ENCODE data around the gene ADD1.

The ADD1 gene

DNA sequence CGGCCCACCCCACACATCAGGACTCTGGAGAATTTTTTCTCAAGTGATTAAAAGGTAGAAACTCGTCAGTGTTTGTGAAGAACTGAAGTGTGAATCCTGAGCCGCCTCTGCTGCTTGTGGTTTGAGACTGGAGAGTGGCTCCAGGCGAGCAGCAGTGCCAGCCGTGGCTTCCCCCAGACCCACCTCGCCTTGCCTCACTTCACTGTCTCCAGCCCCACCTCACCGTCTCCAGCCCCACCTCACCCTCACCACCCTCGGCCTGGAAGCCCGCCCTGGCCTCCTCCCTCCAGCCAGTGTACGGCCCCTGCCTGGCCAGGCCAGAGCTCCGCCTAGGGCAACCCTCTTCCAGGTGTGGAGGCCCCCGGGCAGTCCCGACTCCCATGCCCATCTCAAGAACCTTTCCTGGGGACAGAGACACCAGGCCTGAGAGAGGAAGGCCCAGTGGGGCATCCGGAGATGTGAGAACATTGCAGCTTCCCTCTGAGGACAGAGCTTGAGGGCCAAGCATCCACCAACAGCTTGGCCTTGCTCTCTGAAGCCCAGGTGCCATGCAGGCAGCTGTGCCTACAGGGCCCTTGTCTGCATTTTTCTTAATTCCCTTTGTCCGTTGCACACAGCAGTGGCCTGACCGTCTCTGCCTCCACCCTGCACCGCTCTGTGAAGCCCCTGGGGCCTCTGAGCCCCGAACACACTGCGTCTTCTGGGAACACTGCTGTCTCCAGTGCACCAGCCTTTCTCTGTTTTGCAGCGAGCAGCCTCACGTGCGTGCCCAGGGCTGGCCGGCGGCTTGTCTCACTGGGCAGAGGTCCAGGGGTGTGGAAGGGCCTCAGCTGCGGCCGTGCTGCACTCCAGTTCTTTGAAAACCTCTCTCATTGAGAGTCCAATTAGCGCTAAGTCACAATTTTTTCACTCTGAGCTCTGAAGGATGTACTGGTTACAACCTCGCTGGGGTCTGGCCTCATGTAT, 37.0 kb upstream of the ADD1 start:
- DNase-seq = no peak

DNA sequence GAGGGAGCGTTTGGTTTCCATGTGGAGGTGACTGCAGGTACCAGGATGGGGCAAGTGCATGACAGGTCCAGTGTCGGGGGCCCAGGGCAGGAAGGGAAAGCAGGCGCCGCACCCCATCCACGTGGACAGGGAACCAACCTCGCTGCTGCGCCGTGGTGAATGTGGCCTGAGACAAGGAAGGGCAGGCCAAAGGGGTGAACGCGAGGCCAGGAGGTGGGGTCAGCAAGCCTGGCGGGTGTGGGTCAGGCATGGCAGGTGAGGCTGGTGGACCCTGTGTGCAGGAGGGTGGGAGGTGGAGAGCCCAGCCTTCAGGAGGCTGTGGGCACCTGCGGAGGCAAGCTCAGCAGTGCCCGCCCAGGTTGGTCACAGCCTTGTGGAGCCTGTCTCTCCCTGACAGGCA, 36.1 kb upstream of the ADD1 start:
- no peak for DNase-seq

DNA sequence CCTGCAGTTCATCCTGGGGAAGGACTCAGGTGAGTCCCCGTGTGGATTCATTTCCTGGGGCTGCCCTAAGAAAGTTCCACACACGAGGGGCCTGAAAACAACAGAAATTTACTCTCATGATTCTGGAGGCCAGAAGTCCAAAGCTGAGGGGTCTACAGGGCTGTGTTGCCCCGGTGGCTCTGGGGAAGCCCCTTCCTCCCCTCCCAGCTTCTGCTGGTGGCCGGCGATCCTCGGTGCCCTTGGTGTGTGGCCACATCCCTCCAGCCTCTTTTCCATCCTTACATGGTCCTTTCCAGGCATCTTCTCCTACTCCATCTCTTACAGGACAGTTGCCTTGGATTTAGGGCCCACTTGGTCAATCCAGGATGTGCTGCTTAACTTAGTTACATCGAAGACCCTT, 35.6 kb upstream of the ADD1 start:
- DNase-seq = no peak

DNA sequence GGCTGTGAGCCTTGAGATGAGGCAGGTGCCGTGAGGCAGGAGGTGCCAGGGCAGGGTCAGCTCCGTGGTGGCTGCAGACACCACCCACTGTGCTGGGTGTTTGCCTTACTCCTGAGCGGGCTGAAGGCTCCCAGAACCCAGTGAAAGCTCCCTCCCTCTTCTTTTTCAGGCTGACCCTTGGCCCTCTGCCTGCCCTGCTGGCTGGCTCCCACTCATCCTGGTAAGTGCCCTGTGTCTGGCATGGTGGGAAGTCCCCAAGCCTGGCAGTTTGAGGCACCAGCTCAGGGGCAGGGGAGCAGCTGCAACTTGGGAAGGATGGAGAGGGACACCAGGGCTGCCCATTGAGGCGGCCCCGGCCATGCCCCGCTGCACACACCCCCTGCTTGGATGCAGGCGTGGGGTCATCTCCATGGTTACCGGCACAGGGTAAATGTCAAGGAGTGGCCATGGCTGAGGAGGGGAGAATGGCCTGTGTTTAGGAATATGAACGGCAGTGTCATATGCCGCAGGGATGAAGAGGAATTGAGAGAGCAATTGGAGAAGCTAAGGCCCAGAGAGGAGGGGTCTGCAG, 33.9 kb upstream of the ADD1 start:
- DNase-seq = no peak

DNA sequence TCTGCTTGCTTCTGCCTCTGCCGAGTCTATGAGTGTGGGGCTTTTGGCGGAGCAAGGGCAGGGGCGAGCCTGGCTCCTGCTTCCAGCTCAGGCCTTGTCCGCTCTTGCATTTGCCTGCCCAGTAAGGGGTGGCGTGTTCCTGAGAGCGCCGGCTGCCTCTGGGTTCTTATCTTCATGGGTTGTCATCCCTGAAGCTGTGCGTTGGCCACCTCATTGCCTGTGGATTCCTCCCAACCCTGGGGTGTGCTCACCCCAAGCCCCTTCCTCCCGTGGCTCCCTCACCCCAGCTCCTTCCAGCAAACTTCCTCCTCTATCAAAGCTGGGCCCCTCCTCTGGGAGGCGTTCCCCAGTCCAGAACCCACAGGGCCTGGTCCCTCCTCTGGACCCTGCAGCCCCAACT, 33.3 kb upstream of the ADD1 start:
- no peak for DNase-seq

DNA sequence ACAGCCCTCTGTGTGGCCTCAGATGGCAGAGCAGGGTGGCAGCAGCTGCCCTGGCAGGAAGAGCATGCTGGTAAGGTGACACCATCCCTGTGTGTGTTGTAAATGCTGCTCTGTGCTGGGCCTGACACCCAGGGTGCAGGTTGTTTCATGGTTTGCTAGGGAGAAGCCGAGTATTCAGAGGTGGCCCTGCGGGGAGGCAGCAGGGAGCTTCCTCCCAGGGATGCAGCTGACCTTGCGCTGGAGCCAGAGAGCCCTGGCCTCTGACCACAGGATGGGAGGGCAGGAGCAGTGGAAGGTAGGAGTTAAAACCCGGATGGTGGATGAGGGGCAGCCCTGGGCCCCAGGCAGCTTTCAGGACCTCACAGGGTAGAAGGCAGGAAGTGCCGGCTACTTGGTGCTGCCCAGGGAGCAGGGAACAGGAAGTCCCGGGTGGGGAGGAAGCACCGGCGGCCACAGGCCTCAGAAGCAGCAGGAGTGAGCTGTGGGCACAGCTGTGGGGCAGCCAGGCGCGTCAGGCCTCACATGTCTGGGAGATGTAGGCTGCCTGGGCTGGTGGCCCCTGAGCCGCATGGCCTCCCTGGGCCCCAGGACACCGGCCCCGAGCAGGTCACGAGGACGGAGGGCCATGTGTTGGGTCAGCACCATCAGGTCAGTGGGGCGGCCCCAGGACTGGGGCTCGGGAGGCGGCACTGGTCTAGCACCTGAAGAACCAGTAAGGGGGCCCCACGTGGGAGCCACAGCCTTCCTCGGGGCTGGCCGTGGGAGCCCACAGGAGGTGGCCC, 31.6 kb upstream of the ADD1 start:
- no peak for DNase-seq

DNA sequence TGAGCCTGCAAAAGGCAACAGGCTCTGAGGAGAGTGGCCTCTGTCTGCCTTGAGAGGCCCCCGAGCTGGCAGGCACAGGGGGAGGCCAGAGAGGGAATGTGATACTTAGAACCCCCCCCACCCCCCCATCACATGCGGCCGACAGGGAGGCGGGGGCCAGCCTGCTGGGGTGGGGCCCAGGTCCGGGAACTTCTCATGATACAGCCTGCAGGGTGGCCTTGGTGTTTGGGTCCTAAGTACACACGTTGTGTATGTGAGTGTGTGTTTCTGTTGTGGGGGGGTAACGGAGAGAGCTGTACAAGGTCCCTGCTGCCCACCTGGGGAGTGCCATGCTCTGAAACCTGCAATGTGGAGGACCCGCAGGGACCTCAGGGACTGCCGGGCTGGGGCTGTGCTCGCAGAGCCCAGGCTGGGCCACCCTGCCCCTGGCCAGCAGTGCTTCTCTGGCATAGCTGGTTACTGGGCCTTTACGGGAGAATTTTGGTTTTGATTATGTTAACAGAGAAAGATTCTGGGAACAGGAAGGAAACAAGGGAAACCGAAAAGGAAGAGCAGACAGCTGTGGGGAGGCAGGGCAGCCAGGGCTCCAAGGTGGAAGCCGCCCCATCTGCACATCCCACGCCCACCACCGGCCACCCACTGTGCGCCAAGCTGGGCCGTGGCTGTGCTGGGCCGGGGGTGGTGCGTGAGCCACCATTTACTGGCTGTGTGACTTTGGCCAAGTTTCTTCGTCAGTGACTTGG, 30.9 kb upstream of the ADD1 start:
- no peak for DNase-seq

DNA sequence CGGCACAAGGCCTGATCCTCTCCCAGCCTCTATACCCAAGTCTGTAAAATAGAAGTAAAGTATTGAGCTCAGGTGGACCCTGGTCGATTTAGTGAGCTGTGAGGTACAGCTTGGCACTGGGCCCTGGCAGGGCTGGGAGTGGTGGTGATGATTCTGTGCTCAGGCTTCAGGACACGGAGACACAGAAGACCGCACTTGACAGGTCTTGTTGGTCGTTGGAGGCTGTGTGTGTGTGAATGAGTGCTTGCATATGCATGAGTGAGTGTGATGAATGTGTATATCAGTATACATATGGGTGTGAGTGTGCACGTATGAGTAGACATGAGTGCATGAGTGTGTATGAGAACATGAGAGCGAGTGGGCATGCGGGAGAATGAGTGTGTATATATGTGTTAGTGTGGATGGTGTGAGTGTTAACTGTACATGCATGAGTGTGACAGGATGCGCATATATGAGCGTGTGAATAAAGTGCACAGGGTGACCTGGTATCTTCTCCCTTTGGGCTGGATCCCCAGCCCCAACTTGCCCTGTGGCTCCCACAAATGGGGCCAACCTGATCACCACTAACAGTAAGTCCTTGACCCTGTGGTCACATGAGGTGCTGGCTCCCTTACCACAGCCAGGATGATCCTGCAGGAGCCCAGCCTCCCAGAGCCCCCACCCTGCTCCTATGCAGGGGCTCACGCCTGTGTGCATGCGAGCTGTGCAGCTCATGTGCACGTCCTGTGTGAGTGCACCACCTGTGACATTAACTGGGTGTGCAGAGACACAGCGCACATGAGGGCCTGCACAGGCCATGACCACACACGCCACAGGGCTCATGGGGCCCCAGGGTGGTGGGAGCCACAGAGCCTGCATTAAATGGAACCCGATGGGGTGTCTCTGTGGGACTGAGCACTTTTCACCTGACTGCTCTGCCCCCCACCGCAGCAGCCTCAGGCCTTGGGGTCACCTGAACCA, 29.9 kb upstream of the ADD1 start:
- no peak for DNase-seq

DNA sequence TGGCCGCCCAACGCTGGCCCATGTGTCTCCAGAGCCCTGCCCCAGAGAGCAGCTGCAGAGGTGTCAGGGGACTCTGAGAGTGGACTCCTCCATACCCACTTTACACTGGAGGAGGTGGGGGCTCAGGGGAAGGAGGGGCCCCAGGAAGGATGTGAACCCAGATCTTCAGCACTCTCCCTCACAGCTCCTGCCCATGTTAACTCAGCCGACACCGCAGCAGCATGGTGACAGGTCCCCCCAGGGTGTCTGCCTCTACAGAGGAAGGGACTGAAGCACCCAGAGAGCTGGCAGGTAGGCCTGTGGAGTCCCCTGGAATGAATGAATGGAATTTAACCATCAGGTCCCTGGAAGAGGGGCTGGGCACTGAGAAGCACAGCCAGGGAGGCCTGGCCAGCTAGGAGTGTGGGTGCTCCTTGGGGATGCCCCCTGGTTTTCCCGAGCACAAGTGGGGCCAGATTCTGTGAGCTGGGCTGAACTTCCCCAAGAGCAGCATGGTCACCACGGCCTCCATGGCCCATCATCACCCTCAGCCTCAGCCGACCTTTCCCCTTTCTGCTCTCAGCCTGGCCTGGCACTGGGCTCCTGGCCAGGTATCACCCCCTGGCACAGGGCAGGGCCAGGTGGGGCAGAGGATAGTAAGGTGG, 28.9 kb upstream of the ADD1 start:
- DNase-seq = no peak

DNA sequence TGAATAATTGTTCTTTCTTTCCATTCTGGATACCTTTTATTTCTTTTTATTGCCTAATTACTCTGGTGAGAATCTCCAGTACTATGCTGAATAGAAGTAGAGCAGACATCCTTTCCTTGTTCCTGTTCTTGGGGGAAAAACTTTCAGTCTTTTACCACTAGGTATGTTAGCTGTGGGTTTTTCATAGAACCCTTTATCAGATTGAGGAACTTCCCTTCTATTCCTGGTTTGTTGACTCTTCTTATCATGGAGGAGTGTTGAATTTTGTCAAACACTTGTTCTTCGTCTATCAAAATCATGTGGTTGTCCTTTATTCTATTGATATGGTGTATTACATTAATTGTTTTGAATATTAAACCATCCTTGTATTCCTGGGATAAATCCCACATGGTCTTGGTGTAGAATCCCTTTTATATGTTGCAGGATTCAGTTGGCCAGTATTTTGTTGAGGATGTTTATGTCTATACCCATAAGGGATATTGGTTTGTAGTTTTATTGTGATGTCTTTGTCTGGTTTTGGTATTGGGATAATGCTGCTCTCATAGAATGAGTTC, 27.2 kb upstream of the ADD1 start:
- no peak for DNase-seq

DNA sequence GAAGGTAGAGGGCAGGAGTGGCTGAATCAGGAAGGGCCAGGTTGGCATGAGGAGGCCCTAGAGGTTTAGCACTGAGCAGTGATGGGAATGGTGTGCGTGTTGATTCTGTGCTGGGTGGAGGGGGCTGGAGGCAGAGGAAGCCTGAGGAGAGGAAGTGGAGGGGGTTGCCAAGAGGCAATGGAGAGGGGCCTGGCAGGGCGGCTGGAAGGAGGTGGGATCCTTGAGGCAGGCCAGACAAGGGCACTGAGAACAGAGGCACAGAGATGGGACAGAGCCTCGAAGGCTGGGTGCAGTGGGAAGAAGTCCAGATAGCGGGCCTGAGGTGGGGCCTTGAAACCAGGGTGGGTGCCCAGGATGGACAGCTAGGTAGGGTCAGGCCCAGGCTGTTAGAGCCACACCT, 26.5 kb upstream of the ADD1 start:
- no peak for DNase-seq

DNA sequence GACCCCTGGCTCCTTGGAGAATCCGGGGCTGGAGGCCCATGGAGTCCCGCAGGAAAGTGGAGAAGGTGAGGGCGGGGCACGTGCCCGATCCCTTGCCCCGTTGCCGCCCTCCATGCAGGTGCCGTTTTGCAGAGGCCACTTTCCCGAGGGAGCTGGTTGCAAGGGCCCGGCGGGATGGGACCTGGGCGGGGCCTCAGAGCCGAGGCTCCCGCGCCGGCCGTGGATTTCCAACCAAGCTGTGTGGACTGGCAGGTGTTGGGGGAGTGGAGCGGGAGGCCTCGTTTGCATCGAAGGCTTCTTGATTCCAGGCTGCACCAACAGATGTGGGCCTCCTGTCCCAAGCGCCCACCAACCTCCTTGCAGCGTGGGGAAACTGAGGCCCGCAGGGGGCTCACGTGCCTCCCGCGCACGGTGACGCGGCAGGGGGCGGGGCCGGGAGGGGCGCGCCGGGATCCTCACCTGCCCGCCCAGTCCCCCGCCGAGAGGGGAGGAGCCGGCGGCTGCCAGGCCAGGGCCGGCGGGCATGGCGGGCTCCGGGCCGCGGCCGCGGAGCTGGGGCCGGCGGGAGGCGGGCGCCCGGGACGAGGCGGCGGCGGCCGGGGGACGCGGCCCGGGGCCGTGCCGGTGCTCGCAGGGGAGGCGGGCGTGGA, 25.8 kb upstream of the ADD1 start:
- DNase-seq = no peak

DNA sequence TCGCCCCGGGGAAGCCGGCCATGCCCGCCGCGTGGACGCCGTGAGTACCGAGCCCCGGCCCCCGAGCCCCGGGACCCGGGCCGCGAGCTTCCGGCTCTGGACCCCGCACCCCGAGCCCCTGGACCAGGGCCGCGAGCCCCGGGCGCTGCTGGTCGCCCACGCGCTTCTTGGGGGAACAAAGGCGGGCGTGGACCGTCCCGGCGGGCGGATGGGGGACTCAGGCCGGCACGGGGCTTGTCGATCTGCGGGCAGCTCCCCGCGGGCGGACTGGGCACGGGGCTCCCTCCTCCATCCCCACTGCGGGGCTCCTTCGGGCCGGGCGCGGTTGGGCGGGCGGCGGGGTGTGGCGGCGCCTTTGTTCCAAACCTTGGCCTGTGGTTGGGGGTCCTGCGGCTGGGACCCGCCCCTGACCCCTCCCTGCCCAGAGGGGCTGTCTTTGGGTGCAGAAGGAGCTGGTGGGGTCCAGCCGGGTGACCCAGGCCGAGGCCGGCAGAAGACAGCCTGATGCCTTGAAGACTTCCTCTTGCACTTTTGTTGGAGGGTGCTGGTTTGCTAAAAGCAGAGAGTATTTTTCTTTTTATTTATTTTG, 25.2 kb upstream of the ADD1 start:
- DNase-seq = no peak

DNA sequence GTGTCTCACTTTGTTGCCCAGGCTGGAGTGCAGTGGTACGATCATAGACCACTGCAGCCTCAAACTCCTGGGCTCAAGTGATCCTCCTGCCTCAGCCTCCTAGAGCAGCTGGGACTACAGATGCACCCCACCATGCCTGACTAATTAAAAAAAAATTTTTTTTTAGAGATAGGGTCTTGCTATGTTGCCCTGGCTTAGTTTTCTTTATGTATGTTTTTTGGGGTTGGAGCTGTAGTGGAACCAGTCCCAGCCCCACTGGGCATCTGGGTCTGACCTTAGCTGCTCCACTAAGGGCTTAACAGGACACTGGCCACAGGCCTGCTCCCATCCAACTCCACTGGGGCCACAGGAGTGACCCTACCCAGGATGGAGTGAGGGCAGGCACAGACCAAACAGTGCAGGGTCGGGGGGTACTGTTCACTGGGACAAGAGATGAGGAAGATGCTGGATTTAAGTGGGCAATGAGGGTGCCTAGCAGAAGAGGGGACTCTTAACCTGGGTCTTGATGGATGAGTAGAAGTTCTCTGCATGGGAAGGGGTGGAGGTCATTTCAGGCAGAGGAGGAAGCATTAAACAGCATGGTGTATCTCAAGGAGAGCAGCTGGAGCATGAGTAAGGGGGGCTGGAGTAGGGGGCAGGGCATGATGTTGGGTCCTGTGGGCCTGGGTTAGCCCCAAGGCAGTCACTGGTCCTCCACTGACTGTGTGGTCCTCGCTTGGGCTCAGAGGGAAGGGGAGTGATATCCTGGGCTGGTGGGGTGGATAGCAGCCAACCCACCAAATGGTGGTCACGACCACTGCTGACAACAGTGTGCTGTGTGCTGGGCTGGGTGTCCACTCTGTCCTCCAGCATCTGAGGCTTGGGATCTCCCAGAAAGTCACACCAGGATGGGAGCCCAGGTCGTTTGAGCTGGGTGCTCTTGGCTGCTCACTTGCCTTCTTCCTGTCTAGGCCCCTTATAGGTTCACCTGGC, 24.1 kb upstream of the ADD1 start:
- DNase-seq = no peak

DNA sequence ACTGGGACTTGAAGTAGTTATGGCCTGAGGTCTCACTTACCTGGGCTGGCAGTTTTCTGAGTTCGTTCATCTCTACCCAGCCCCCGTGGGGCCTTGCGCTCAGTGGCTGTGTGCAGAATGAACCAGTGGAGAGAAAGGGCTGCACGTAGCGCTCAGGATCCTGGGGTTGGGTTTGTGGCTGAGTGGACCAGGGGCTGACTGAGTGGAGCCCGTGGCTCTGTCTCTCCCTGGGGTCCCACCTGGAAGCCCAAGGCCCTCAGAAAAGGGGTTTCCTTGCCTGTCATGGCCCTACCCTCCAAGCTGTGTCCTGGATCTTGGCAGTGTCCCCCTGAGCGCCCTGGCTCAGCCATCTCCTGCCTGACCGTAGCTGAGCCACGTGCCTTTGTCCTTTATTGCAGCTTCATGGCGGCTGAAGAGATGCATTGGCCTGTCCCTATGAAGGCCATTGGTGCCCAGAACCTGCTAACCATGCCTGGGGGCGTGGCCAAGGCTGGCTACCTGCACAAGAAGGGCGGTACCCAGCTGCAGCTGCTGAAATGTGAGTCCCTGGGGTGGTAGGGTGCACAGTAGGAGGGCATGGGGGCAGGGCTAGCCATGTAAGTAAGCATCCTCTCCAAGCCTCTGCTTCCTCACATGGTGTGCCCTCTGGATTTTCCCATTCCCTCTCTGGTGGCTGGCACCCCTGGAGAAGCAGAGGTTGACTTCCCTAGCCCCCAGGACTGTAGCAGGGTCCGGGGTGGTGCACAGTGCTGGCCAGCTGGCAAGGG, 23.2 kb upstream of the ADD1 start:
- DNase-seq = no peak

DNA sequence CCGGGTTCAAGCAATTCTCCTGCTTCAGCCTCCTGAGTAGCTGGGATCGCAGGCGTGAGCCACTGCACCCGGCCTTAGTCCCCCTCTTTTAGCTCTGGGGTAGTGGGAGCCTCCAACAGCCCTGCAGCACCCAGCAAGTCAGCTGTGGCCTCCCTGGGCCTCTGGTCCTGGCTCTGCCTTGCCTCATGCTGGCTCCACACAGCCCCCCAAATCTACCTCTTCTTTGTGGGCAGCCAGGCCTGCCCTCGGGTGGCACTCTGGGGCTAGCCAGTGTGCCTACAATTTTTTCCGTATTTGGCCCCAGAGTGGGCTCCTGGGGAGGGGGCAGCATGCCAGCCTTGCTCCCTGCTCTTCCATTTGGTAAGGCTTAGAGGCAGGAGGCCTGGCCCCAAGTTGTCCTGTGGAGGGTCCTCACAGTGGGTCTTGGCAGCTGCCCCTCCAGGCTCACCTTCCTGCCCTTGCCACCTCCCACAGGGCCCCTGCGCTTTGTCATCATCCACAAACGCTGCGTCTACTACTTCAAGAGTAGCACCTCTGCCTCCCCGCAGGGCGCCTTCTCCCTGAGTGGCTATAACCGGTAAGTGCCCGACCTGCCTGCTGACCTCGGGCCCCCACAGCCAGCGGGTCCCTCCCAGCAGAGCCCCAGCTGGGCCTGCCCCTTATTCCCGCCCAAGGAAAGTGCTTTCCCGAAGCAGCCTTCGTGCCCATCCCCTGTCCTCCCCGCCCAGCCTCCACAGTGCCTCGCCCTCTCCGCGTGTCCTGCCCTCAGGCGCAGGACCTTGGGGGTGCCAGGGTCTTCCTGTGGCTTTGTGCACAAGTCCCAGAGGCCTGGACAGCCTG, 21.0 kb upstream of the ADD1 start:
- DNase-seq = no peak

DNA sequence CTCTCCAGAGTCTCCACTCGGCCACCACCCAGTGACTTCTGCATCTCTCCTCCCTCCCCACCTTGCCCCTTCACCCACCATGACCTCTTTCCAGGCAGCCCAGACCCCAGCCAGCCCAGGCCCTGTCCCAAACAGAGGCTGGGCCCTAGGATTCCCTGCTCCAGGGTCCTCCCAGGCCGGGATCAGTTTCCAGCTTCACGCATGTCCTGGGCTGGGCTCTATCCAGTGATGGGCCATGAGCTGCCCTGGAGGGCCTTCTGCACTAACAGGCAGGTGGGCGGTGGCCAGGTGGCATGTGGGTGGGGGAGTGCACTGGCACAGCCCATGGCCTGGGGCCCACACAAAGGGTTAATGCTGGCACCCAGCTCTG, 20.4 kb upstream of the ADD1 start:
- no peak for DNase-seq
